GM13976 (cell line): ENCODE measurements around the gene DNAAF5.

ENCODE experiments used
- DNase-seq: peaks from one replicate; pipeline ENCODE4 v3.0.0; 2012; ENCODE audit warnings: low spot score
- CTCF ChIP-seq: IDR thresholded peaks from 2 replicates; pipeline ENCODE4 v1.5.1; 2012; ENCODE audit warnings: borderline replicate concordance, mild to moderate bottlenecking; ENCODE audit not compliant: insufficient read depth; ENCODE audit errors: extremely low read depth, missing control alignments, control extremely low read depth
- in situ Hi-C: fragments of 300-500 bp; cut with MboI; formaldehyde crosslinking; loops from one replicate; pipeline ENCODE4 v1.12.0; 2022; ENCODE audit warnings: low sequenced_read_pairs, mixed read lengths, inconsistent platforms; ENCODE audit not compliant: unreplicated experiment

The DNAAF5 gene

DNA sequence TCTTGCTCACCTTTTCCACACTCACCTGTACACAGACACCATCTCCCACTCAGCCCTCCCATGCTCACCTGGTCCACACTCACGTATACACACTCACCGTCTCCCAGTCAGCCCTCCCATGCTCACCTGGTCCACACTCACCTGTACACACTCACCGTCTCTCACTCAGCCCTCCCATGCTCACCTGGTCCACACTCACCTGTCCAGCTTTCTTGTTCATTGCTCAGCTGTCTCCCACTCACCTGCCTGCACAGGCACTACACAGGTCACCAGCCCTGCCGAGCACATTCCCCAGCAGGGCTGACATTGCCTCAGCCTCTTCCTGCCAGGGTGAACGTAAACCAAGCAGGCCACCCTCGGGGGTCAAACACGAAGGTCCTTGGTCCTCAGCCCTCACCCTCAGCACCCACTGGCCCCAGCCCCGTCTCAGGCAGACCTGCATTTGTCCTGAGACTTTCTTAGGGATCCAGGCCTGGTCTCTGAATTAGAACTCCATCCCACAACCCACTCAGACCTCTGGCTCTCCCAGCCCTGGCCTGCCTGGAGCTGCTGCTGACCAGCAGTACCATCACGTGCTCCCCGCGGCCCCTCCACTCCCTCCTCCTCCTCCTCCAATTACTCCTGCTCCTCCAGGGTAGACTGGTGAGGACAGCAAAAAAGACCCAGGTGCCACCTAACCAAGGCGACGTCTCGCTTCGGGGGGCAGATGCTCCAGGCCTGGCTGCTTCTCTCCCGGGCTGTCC is 12.8 kb upstream of the DNAAF5 start:
- in situ Hi-C loops = no loop called here
- no peak for DNase-seq

GRCh38 chr7:714251-714671 is 12.2 kb upstream of the DNAAF5 start:
- in situ Hi-C loops = no loop called here
- DNase-seq = peak; percentile 38
- TF ChIP-seq CTCF = no peak

More for the DNA sequence above, 12.8 kb upstream of the DNAAF5 start:
- TF ChIP-seq CTCF = no peak

DNA sequence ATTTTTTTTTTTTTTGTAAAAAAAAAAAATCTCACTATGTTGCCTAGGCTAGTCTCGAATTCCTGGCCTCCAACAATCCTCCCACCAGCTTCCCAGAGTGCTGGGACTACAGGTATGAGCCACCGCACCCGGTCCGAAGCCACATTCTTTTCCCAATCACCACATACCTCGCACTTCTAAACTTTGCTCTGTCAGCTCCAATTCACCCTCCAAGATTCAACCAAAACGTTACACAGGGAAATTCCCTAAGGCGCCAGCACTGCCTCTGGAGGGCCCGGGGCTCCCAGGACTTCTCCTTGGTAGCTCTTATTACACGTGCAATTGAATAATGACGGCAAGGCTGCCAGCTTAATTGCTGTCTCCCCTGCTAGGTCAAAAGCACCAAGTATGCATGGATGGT is 10.3 kb upstream of the DNAAF5 start:
- no peak for DNase-seq
- in situ Hi-C loops = no loop called here
- no peak for TF ChIP-seq CTCF

- TF ChIP-seq CTCF = no peak
- in situ Hi-C loops = no loop called here
- no peak for DNase-seq
Observed at GRCh38 chr7:716636-717035, 9.9 kb upstream of the DNAAF5 start.

DNA sequence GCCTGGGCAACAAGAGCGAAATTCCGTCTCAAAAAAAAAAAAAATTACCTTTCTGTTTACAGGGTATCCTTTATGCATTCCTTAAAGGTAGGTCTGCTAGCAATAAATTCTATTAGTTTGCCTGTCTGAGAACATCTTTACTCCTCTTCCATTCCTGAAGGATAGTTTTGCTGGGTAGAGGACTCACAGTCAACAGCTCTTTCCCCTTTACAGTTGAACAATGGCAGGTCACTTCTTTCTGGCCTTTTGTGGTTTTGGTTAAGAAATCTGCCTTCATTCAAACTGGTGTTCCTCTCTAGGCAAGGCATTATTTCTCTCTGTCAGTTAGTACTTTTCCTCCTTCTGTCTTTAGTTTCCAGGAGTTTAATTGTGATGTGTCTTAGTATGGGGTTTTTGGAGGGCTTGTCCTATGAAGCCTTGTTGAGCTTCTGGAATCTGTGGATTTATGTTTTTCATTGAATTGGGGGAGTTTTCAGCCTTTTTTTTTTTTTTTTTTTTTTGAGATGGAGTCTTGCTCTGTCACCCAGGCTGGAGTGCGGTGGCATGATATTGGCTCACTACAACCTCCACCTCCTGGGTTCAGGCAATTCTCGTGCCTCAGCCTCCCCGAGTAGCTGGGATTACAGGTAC is 4.8 kb upstream of the DNAAF5 start:
- in situ Hi-C loops = no loop called here
- no peak for DNase-seq
- no peak for TF ChIP-seq CTCF

DNA sequence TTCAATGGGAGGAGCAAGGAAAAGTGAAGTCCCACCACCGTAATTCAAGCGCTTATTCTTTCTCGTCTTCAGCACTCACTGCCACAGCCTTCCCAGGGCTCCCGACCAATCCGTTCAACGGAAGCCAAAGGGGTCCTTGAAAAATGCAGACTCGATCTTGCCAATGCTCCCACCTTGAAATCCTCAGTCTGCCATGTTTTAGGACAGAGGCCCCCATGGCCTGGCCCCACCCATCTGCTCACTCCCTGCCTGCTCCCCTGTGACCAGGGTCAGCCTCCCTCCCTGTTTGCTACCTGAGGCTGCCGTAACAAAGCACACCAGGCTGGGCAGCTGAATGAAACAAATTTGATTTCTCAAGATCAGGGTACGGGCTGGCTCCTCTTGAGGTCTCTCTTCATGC is 3.0 kb upstream of the DNAAF5 start:
- no peak for DNase-seq
- no peak for TF ChIP-seq CTCF
- in situ Hi-C loops = no loop called here
